ENCODE measurements around the gene LARP1B. TPM values are rescaled to one million over a fixed set of nuclear protein-coding genes. Genes with fewer than 3 reads are reported as not detected.

LARP1B gene
- total and polyA plus RNA-seq, 2 donors (not counting 1 experiment from before 2014, with no cell fraction given), result 16.8 to 17.1 TPM

DNA sequence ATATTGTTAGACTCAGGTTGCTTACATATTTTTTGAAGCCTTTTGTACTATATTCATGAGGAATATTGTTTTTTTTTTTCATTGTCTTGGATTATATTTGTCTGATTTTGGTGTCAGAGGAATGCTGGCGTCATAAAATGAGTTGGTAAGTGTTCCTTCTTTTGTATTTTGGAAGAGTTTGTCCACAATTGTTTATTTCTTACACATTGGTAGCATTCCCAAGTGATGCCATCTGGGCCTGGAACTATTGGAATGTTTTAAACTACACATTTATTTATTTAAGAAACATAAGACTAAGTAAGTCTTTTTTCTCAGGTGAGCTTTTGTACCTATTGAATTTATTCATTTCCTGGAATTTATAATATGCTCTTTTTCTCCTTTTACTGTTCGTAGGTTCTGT, 107.6 kb downstream of the LARP1B start:
- Histone ChIP-seq H3K27me3 (ENCODE audit: control insufficient read depth, insufficient read depth, low read length) (no peaks in the 10 kb centered on the region), H3K36me3 (ENCODE audit: control insufficient read depth, insufficient read depth, low read length) (no peaks in the 10 kb centered on the region), H3K9me3 (ENCODE audit: control insufficient read depth, insufficient read depth, low read depth, low read length) (no peaks in the 10 kb centered on the region), H3K4me1 (ENCODE audit: control insufficient read depth, extremely low read depth, insufficient read depth, low read length) (no peaks in the 10 kb centered on the region), H3K4me2 (ENCODE audit: extremely low read depth, insufficient read depth, low read length) (no peak overlapping the region), H3K9ac (ENCODE audit: insufficient read depth, low read length) (no peak overlapping the region), H3K27ac (ENCODE audit: insufficient read depth, low read length) (no peak overlapping the region), H2AFZ (ENCODE audit: low read length) (no peak overlapping the region), H3K79me2 (ENCODE audit: control insufficient read depth, insufficient read depth, low read length) (no peaks in the 10 kb centered on the region), H4K20me1 (ENCODE audit: control insufficient read depth, extremely low read depth, insufficient read depth, low read length) (no peaks in the 10 kb centered on the region), H3K4me3 (replicated peaks in 1 of 4; ENCODE audit: control extremely low read depth in 1 of 4, insufficient read depth in 1 of 4, low read depth in 3 of 4, low read length in 4 of 4) (no peak overlapping the region)
- no peak for TF ChIP-seq EZH2 (IDR thresholded peaks at IDR 0.05; ENCODE audit: low read length, missing control alignments)
- no peak for DNase-seq (ENCODE audit: low read depth in 2 of 2)

DNA sequence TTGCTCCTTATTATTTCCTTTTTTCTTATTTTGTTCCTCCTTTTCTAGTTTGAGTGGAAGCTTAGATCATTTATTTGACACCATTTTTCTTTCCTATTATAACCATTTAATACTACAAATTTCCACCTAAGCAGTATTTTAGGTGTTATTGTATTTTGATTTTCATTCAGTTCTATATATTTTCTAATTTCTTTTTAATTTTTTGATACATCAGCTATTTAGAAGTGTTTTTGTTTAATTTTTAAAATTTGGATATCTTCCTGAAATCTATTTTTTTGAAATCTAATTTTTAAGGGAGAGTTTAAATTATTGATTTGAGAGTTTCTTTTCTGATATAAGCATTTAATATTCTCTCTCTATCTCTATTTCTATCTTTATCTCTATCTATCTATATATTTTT, 108.1 kb downstream of the LARP1B start:
- no peaks in the 10 kb centered on the region for H3K9me3 ChIP-seq (ENCODE audit: control insufficient read depth, insufficient read depth, low read depth, low read length)
- H2AFZ ChIP-seq (ENCODE audit: low read length), result no peak overlapping the region
- H3K9ac ChIP-seq (ENCODE audit: insufficient read depth, low read length), result no peak overlapping the region
- no peaks in the 10 kb centered on the region for H3K27me3 ChIP-seq (ENCODE audit: control insufficient read depth, insufficient read depth, low read length)
- DNase-seq (ENCODE audit: low read depth in 2 of 2), result no peak
- no peak overlapping the region for H3K27ac ChIP-seq (ENCODE audit: insufficient read depth, low read length)
- H3K4me1 ChIP-seq (ENCODE audit: control insufficient read depth, extremely low read depth, insufficient read depth, low read length), result no peaks in the 10 kb centered on the region
- no peaks in the 10 kb centered on the region for H3K36me3 ChIP-seq (ENCODE audit: control insufficient read depth, insufficient read depth, low read length)
- H3K4me2 ChIP-seq (ENCODE audit: extremely low read depth, insufficient read depth, low read length), result no peak overlapping the region
- no peak overlapping the region for H3K4me3 ChIP-seq (replicated peaks in 1 of 4; ENCODE audit: control extremely low read depth in 1 of 4, insufficient read depth in 1 of 4, low read depth in 3 of 4, low read length in 4 of 4)
- no peaks in the 10 kb centered on the region for H4K20me1 ChIP-seq (ENCODE audit: control insufficient read depth, extremely low read depth, insufficient read depth, low read length)
- TF ChIP-seq EZH2 (IDR thresholded peaks at IDR 0.05; ENCODE audit: low read length, missing control alignments), result no peak
- TF ChIP-seq, protein P1, sequence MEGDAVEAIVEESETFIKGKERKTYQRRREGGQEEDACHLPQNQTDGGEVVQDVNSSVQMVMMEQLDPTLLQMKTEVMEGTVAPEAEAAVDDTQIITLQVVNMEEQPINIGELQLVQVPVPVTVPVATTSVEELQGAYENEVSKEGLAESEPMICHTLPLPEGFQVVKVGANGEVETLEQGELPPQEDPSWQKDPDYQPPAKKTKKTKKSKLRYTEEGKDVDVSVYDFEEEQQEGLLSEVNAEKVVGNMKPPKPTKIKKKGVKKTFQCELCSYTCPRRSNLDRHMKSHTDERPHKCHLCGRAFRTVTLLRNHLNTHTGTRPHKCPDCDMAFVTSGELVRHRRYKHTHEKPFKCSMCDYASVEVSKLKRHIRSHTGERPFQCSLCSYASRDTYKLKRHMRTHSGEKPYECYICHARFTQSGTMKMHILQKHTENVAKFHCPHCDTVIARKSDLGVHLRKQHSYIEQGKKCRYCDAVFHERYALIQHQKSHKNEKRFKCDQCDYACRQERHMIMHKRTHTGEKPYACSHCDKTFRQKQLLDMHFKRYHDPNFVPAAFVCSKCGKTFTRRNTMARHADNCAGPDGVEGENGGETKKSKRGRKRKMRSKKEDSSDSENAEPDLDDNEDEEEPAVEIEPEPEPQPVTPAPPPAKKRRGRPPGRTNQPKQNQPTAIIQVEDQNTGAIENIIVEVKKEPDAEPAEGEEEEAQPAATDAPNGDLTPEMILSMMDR (conservative IDR thresholded peaks at IDR 0.05 in 1 of 2, IDR thresholded peaks at IDR 0.05 in 1 of 2; ENCODE audit: low read depth in 1 of 2, low read length in 2 of 2), result no peak
- no peaks in the 10 kb centered on the region for H3K79me2 ChIP-seq (ENCODE audit: control insufficient read depth, insufficient read depth, low read length)

DNA sequence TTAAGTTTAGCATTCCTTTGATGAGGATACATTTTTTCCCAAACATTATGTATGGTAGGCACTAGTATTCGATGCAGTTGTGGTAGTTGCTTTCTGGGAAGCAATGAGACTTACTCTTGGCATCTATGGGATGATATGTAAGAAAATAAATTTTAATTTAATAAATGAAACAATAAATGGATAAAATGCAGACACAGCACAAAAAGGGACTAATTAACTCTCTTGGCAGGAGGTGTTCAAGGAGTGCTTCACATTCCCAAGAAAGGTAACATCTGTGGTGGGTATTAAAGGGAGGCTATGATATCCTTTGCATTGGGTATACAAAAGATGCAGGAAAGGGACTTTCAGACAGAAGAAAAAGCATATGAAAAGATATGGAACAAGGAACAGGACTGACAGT, 115.5 kb downstream of the LARP1B start:
- no peaks in the 10 kb centered on the region for H4K20me1 ChIP-seq (ENCODE audit: control insufficient read depth, extremely low read depth, insufficient read depth, low read length)
- H3K9me3 ChIP-seq (ENCODE audit: control insufficient read depth, insufficient read depth, low read depth, low read length), result no peaks in the 10 kb centered on the region
- no peak overlapping the region for H3K9ac ChIP-seq (ENCODE audit: insufficient read depth, low read length)
- no peaks in the 10 kb centered on the region for H3K4me1 ChIP-seq (ENCODE audit: control insufficient read depth, extremely low read depth, insufficient read depth, low read length)
- no peaks in the 10 kb centered on the region for H3K27me3 ChIP-seq (ENCODE audit: control insufficient read depth, insufficient read depth, low read length)
- no peak overlapping the region for H2AFZ ChIP-seq (ENCODE audit: low read length)
- no peak overlapping the region for H3K4me3 ChIP-seq (replicated peaks in 1 of 4; ENCODE audit: control extremely low read depth in 1 of 4, insufficient read depth in 1 of 4, low read depth in 3 of 4, low read length in 4 of 4)
- H3K27ac ChIP-seq (ENCODE audit: insufficient read depth, low read length), result no peak overlapping the region
- no peak overlapping the region for H3K4me2 ChIP-seq (ENCODE audit: extremely low read depth, insufficient read depth, low read length)
- TF ChIP-seq, protein P1 (conservative IDR thresholded peaks at IDR 0.05 in 1 of 2, IDR thresholded peaks at IDR 0.05 in 1 of 2; ENCODE audit: low read depth in 1 of 2, low read length in 2 of 2), result no peak
- TF ChIP-seq EZH2 (IDR thresholded peaks at IDR 0.05; ENCODE audit: low read length, missing control alignments), result no peak
- no peaks in the 10 kb centered on the region for H3K36me3 ChIP-seq (ENCODE audit: control insufficient read depth, insufficient read depth, low read length)
- H3K79me2 ChIP-seq (ENCODE audit: control insufficient read depth, insufficient read depth, low read length), result no peaks in the 10 kb centered on the region
- no peak for DNase-seq (ENCODE audit: low read depth in 2 of 2)

All from fibroblast of lung (primary cell).